Amygdala (tissue), 56 donors: ENCODE data around the gene FANCE.

ENCODE experiments used
- DNase-seq, 56 donors: peaks; one replicate each; lab custom pipeline; 2025; lab: John Stamatoyannopoulos, UW

FANCE gene

DNA sequence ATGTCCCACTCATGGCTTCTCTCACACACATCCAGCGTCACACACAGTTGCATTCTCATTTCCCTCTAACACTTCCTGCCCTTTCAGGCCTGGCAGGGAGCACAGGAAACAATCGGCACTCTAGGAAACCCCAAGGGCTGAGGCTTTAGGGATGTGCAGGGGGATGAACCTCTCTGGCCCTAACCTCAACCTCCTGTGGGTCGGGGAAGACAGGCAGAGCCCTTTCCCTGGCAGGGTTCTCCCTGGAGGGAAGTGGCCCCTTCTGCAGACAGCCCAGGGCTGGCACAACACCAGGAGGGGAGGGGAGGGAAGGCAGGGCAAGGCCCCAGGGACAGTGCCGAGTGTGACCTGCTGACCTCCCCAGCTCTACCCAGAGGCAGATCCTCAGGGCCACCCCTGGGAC, 42.0 kb downstream of the FANCE start:
- no peak for DNase-seq

DNA sequence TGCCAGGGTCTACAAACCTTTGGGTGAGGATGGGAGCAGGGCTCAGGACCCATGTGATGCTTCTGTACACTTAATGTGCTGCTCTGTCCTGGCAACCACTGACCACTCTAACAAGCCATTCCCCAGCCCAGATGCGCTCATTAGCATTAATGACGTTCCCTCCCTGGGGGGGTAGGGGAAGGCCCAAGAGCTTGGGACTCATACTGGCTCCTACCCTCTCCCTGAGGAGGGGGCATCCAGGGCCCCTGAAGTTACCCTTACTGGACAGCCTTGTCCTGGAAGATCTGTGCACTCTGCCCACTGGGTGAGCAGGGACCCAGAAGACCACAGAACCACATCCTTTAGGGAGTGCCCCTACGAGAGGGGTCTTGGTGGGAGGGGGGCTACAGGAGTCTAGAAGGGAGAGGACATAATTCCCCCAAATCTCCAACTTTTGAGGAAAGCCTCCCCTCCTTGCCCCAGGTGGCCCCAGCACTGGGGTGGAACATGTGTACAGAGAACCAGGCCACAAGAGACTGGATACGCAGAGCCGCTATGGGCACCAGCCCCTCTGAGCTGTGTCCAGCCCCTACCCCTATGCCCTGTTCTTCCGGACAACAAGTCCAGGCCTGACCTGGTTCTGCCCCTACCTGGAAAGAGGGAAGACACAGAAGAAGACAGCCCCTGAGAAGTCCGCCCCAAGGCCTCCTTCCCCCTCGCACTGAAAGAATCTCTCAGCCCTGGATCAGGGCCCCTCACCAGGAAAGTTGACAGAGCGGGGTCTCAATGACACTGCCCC, 43.3 kb downstream of the FANCE start:
- no peak for DNase-seq

DNA sequence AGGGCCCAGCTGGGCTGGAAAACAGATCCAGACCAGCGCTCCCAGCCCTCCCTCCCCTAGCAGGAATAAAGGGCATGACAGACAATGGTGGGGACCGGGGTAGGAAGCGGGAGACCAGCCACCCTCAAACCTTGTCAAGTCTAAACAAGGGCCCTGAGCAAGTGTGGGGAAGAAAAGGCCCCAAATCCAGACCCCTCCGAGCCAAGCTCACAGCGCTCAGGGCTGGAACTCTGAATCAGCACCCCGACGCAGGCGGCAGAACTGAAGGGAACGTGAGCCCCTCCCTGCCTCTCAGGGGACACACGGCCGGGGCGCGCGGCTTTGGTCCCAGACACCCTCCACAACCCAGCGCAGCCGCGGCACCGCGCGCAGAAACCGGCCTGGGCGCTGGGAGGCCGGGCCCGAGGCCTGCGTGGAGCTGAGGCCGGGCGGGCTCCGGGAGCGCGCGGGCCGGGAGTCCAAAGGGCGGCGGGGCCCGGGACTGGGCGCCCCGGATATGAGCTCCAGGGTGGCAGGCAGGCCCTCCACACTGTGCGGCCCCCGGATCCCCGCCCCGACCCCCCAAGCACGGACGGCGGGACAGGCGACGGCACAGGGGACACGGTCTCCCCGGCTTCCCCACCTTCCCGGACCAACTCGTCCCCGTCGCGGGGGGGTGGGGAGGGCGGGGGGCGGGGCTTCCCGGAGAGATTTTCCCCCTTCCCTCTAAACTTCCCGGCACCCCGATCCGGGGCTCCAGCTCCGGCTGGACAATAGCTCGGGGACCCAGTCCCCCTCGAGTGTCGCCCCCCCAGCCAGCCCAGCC, 44.1 kb downstream of the FANCE start:
- DNase-seq, result peak in 5 of 56 donors; percentile 30 to 60 (median 41)

DNA sequence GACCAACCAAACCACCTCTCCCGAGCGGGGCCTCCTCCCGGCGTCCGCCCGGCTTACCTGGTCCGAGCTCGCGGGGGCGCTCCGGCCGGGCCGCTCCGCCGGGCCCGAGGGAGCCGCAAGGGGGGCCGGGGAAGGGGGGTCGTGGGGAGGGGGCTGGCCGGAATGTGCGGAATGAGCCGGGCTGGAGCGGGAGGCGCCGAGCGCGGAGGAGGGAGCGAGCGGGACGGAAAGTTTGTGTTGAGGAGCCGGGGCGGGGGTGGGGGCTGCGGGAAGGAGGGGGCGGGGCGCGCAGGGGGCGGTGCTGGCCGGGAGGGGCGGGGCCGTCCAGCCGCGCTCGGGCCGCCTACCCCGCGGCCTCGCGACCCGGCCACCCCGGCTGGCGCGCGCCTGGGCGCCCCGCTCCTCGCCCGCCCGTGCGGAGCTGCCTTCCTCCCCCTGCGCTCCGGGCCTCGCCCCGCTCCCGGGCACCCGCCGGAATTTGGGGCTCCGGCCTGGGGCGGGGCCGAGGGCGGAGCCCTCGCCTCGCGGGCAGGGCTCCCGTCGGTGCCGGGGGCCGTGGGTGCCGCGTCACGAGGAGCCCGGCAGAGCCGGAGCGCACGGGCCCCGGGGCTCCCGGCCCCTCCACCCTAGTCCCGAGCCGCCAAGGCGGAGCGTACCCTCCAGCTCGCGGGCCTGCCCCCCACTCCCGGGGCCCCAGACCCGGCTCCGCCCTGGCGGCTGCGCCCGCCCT, 44.9 kb downstream of the FANCE start, which contains the start of gene TEAD3:
Gene TEAD3 (minus strand): TSS at position 239 of the 730 bp plus-strand sequence.
- DNase-seq, result peak in 6 of 56 donors; percentile 21 to 60 (median 51)

DNA sequence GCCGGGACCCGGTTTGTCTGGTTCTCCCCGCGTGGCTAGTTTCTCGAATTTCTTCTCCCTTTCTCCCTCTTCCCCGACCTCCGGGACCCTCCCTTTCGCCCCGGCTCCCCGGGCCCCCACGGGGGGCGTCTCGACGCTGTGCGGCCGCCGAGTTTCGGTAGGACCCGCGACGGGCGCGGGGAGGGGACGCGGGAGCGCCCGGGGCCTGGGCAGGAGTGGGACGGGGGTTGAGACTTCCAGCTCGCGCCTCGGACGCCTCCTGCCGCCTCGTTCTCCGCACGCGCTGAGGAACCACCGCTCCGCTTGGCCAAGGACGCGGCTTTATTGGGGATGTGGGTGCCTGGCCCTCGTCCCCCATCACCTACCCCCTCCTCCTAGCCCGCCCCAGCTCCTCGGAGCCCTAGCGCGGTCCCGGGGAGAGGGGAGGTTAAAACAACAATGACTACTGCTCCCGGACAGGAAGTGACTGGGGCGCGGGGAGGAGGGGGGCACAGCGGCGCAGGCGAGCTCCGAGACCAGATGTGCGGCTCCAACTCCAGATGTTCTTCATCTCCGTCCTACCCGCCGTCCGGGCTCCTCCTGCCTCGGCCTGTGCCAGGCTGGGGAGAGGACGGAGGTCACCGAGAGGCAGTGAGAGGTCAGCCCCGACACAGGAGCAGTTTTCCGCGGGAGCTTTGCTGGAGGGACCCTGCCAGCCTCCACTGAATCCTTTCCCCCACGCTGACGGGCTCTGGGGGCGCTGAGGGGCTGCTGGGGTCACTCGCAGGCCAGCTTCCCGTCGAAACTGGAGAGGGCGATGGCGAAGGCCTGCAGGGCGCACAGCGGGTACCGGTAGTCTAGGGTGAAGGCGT, 45.7 kb downstream of the FANCE start:
- DNase-seq, result no peak

DNA sequence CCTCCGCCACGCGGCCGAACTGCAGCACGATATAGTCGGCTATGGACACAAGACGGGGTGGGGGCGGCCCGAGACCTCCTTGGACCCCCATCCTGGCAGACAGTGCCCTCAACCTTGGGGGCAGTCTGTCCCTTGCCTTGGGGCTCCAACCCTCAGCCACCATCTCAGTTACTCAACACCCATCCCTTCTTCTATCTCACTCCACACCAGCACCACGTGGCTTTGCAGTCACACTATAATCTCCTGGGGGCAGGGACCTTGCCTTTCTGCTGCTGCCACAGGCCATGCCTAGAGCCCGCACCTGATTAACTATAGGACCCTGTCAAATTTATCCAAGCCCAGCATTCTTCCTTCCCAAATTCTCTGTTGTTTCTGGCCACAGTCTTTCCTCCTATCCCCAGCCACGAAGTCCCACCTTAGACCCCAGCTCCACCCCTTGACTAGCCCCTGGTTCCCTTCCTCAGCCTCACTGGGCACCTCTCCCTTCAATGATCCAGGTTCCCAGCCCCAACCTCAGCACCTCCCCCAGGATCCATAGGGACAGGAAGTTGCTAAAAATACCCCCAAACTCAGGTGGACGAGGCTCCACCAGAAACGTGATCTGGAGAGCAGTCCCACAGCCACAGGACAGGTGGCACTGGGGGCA, 46.4 kb downstream of the FANCE start:
- no peak for DNase-seq

DNA sequence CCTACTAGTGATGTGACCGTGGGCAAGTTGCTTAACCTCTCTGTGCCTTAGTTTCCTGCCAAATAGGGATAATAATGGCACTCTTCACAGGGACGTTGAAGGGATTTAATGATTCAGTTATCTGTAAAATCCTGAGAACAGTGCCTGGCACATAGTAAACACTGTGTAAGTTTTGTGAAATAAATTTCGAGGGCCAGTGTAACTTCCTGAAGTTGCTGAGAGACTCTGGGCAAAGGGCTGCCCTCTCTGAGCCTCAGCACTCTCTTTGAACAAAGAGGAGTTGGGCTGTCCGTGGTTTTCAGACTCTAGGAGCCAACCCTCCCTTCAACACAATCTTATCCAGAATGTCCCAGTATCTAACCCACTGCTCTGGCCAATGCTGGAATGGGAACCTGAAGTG, 47.2 kb downstream of the FANCE start:
- DNase-seq, result no peak

DNA sequence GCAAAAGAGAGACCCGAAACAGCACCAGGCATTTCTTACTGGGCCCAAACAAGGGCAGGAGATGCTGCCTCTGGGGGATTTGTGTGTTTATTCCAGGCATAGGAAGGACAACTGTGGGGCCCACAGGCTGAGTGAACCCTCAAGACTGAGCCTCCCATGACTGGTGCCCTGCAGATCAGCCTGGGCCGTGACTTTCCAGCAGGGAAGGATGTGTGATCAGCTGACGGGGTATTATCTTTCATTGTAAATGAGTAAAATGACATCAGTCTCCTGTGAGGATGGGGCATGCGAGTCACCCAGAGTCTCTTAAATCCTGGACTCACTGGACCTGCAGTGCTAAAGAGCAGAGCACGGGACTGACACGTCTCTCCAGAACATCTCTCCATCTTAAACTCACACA, 48.6 kb downstream of the FANCE start:
- DNase-seq, result no peak

DNA sequence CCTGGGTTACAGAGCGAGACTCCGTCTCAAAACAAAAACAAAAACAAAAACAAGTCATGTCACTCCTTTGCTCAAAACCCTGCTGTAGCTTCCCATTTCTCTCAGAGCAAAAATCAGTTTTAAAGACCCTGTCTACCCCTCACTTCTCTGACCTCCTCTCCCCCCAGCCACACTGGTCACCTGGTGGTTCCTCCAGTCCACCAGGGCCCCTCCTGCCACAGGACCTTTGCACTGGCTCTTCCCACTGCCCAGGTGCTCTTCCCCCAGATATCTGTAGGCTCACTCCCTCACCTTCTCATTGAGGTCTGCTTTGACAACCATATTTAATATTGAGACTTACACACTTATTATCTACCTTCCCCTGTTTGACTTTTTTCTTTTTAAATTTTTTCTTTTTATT, 49.6 kb downstream of the FANCE start:
- DNase-seq, result no peak

DNA sequence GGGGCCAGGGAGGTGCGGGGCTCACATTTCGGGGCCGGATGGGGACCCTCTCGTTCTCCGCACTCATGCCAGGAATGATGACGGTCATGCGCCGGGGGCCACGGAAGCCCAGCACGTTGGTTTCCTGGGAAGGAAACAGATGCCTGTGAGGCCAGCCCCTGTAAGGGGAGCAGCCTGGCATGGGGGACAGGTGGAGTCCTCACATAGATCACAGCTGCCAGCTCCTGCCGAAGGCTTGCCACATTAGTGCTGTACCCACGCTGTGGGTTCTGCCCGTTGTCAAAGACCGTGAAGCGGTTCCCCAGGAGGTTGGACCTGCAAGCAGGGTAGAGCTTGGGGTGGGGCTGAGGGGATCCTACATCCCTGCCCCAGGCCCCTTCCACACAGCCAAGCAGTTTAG, 51.4 kb downstream of the FANCE start:
- DNase-seq, result no peak

DNA sequence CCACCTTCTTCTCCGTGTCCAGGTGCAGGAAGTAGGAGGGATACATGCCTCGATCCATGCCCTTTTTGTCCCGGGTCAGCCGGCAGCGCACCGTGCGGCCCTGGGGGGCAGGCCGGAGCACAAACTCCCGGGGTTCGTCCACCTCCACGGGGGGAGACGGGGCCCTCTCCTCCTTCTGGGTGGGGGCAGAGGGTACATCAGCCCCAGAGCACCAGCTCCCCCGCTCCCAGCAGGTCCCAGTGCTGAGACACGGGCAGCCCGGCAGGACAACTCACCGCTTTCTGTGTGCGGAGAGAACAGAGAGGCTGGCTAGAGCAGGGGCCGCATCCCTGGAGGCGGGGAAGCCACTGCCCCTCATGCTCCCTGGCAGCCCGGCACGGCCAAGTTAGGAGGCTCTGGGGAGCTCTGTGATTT, 53.9 kb downstream of the FANCE start:
- no peak for DNase-seq

DNA sequence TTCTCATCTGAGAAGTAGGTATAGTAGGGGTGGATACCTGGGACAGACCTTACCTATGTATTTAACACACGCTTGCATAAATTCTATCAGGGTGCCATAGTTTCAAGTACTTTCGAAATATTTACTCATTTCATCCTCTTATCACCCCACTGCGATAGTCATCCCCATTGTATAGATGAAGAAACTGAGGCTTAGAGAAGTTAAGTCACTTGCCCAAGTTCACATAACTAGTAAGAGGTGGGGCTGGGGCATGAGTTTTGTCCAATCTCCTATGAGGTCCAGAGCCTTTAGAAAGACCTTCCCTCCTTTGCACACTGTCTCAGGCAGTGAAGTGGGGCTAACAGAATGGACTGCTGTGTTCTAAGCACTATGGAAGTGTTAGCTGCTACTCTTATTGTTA, 54.4 kb downstream of the FANCE start:
- DNase-seq, result no peak

DNA sequence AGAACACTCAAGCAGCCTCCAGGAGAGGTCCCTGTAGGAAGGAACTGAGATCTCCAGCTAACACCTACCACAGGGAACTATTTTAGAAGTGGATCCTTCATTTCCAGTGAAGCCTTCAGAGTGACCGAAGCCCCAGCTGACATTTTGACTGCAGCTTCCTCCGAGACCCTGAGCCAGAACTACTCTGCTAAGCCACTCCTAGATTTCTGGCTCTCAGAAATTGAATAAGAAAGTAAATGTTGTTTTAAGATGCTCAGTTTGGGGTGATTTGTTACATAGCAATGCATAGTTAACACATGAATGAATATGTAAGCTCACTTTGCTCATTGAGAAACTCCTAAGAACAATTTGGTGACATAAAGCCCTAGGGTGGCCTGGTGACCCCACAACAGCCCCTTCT, 55.1 kb downstream of the FANCE start:
- no peak for DNase-seq

DNA sequence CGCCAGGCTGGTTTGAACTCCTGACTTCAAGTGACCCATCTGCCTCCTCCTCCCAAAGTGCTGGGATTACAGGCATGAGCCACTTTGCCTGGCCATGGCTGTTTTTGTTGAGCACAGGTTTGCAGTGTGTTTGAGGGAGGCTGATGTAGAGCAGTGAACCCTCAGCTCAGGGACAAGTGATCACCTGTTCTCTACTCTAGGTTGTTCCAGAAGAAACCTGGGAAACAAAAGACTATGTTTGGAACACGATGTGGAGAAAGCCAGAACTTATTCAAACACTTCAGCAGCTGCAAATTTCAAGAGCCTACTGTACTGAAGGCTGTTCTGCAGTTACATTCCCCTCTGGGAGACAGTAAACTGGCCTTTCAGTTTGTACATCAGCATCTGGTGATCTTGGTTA, 55.9 kb downstream of the FANCE start:
- DNase-seq, result no peak

DNA sequence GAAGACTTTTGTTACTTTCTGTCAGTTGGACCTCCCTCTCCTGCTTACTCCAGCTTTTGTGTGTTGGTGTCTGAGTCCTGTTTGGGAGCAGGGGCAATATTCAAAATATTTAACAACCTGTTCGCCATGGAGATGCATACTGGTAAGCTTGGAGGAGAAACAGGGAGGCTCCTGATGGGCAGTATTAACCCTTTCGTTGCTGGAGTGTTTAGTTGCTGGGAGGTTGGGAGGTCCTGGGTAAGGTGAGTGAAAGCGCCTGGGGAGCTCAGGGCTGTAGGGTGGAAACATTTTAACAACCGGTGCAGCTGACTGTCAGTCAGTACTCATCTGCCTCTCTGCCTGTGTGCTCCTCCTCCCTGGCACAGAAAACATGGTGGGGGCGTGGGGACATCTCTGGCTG, 56.4 kb downstream of the FANCE start:
- DNase-seq, result no peak

DNA sequence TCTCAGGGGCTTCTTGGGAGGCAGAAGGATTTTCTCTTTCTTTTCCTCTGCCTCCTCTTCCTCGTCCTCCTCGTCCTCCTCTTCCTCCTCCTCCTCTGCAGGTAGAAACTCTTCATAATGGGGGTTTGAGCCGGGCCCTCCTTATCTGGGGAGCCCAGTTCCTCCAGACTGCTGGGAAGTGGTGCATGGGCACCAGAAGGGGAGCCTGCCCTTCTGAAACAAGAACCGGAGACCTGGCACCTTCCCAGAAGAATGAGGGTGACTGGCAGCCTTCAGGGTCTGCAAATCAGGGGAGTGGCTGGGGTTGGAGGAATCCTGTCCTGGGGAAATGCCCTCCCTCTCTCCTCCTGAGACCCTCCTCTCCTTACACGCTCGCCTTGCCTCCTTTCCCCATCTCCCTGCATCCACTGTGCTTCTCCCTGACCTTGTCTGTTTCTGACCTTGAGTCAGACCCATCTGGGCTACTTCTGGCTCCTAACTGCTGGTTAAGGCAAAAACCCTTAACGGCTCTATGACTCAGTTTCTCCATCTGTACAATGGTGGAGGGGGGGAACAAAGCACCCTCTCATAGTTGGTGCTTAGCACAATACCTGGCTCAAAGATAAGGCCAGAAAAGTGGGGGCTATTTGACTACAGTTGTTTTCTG, 58.9 kb downstream of the FANCE start:
- no peak for DNase-seq

DNA sequence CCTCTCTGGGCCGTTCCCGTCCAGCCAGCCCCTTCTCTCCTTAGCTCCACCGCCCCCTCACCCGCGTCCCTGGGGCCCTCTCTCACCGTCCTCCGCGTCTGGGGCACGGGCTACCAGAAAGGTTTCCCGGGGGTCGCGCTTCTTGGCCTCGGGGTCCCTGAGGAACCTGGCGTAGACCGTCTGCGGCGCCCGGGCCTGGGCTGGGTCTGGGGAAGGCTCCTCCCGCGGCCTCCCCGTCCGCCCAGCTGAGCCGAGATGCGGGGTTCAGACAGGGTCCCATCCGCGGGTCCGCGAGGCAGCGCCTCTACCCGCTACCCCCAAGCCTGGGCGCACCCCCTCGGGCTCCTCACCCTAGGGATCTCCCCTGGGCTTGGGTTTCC, 59.4 kb downstream of the FANCE start:
- no peak for DNase-seq

DNA sequence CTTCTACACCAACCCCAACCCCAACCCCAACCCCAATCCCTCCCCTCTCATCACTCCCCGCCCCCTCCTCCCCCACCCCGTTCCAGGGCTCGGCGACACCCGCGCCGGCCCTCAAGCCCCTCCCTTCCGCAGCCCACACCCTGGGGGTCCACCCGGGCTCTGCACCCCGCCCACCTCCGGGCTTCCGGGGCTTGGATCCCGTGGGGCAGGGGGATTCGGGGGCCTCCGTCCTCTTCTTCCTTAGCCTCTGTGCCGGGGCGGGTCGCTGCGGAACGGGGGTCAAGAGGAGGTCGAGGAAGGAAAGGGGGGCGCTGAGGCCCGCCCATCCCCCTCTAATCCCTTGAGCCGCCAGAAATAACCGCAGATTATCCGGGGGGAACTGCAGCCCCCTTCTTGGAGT, 59.9 kb downstream of the FANCE start:
- DNase-seq, result no peak

DNA sequence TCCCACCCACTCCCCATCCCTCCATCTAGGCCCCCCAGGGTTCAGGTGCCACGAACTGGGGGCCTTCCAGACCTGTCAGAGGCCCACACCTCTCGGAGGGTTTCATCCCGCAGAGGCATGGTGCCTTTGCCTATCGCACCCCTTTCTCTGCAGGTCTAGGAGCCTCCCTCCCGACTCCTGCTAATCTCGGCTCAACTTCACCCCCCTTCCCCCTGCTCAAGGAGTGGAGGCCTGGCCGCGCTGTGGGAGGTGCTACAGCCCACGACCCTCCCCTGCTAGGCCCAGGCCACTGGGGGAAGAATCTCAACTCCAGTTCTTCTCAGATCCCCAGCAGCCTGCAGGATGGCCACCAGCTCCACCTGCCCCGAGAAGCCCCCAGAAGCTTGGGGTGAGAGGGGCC, 60.6 kb downstream of the FANCE start, which contains the start of gene TULP1:
Gene TULP1 (minus strand): TSS at position 157 of the 400 bp plus-strand sequence. CDS start 38 bp downstream, at position 119.
- DNase-seq, result no peak
